HCT116 (cell line): Measurements from ENCODE around the gene OR52A5. TPM values are rescaled to one million over a fixed set of nuclear protein-coding genes. Genes with fewer than 3 reads are reported as not detected.

ENCODE experiments used
- ATAC-seq: fragments of 200-7000 bp; cut with Tn5 transposase; 2 replicates; pipeline ENCODE4 v1.9.1; 2020; ENCODE audit warnings: mild to moderate bottlenecking, moderate library complexity
- BruUV-seq: library from RNA; stranded (reverse); fragments of 400-500 nt; replicated peaks from 2 replicates; lab custom pipeline; 2021; lab: Mats Ljungman, UMichigan
- CTCF ChIA-PET: fragments of 300-600 bp; sonication (Branson Sonifier 250); formaldehyde crosslinking; loops from one replicate; lab custom pipeline; 2021; ENCODE audit warnings: antibody characterized with exemption; lab: Charles Lee
- POLR2A ChIA-PET: fragments of 300-600, 350-600 bp; sonication (Branson Sonifier 250); formaldehyde crosslinking; loops from one replicate; lab custom pipeline; 2021; ENCODE audit warnings: antibody characterized with exemption; lab: Charles Lee
- RAD21 ChIA-PET, 2 experiments: fragments of 300-600 bp; sonication (Branson Sonifier 250); formaldehyde crosslinking; loops; one replicate each; lab custom pipeline; 2023; ENCODE audit warnings: low total read pairs in 2 of 2; ENCODE audit not compliant: uncharacterized antibody in 2 of 2, unreplicated experiment in 2 of 2, low non-redundant PET in 1 of 2; lab: Charles Lee
- DNase-seq: peaks from one replicate; pipeline ENCODE4 v3.0.0-alpha.2; 2010; ENCODE audit warnings: low read depth, low spot score
- H2AFZ ChIP-seq: fragments of 200-600 bp; shearing (Covaris generic), sonication (generic); 2 replicates; pipeline ENCODE4 v1.6.1; 2017; ENCODE audit warnings: low read depth, mixed run types, mixed read lengths, antibody characterized with exemption, low read length; ENCODE audit not compliant: poor library complexity, severe bottlenecking
- H3K27ac ChIP-seq: 2 replicates; pipeline ENCODE4 v1.5.1; 2012; ENCODE audit warnings: low read depth, low read length
- H3K27me3 ChIP-seq: fragments of 200-600 bp; sonication (generic); 2 replicates; pipeline ENCODE4 v1.6.1; 2016; ENCODE audit warnings: mixed run types, low read length, mixed read lengths; ENCODE audit not compliant: insufficient read depth
- H3K36me3 ChIP-seq, 2 experiments: fragments of 200-500 bp in 1 of 2; fragments of 200-600 bp in 1 of 2; sonication (Bioruptor generic) in 1 of 2; sonication (generic) in 1 of 2; 2 replicates each; pipeline versions ENCODE4 v1.5.1 to v1.6.1; 2014 to 2016; ENCODE audit warnings: low read length in 2 of 2, inconsistent platforms in 1 of 2, mixed read lengths in 1 of 2, mixed run types in 1 of 2; ENCODE audit not compliant: insufficient read depth in 2 of 2, control insufficient read depth in 1 of 2
- H3K4me1 ChIP-seq, 2 experiments: fragments of 200-600 bp in 1 of 2; sonication (generic) in 1 of 2; 2 replicates each; pipeline versions ENCODE4 v1.5.1 to v1.6.1; 2012 to 2017; ENCODE audit warnings: low read length in 2 of 2, inconsistent platforms in 1 of 2, mild to moderate bottlenecking in 1 of 2, mixed read lengths in 1 of 2, mixed run types in 1 of 2, moderate library complexity in 1 of 2; ENCODE audit not compliant: insufficient read depth in 2 of 2, control insufficient read depth in 1 of 2
- H3K4me2 ChIP-seq: fragments of 200-600 bp; sonication (generic); 2 replicates; pipeline ENCODE4 v1.6.1; 2017; ENCODE audit warnings: mixed run types, low read length, mixed read lengths
- H3K4me3 ChIP-seq, 2 experiments: fragments of 200-600 bp in 1 of 2; sonication (generic) in 1 of 2; replicated peaks in 1 of 2; 2 replicates each; pipeline ENCODE4 v1.5.1; 2011 to 2016; ENCODE audit warnings: low read length in 2 of 2, control low read depth in 1 of 2, low read depth in 1 of 2, mild to moderate bottlenecking in 1 of 2, mixed read lengths in 1 of 2, mixed run types in 1 of 2
- H3K79me2 ChIP-seq: fragments of 200-600 bp; sonication (generic); 2 replicates; pipeline ENCODE4 v1.6.1; 2017; ENCODE audit warnings: mild to moderate bottlenecking, mixed run types, low read length, moderate library complexity, mixed read lengths; ENCODE audit not compliant: insufficient read depth
- H3K9ac ChIP-seq: fragments of 200-600 bp; sonication (generic); 2 replicates; pipeline ENCODE4 v1.6.1; 2016; ENCODE audit warnings: low read length, mixed read lengths
- H3K9me2 ChIP-seq: fragments of 200-600 bp; sonication (generic), shearing (Covaris generic); 2 replicates; pipeline ENCODE4 v1.6.1; 2017; ENCODE audit warnings: mixed run types, mild to moderate bottlenecking, moderate library complexity; ENCODE audit not compliant: insufficient read depth
- H3K9me3 ChIP-seq, 2 experiments: fragments of 200-500 bp in 1 of 2; fragments of 200-600 bp in 1 of 2; sonication (Bioruptor generic) in 1 of 2; sonication (generic) in 1 of 2; 2 replicates each; pipeline ENCODE4 v1.6.1; 2014 to 2017; ENCODE audit warnings: low read length in 2 of 2, mixed read lengths in 2 of 2, inconsistent platforms in 1 of 2, low read depth in 1 of 2, mild to moderate bottlenecking in 1 of 2, mixed run types in 1 of 2, moderate library complexity in 1 of 2; ENCODE audit not compliant: control insufficient read depth in 1 of 2, insufficient read depth in 1 of 2
- H4K20me1 ChIP-seq: fragments of 200-600 bp; sonication (generic), shearing (Covaris generic); 2 replicates; pipeline ENCODE4 v1.6.1; 2017; ENCODE audit warnings: mixed run types, mild to moderate bottlenecking, moderate library complexity; ENCODE audit not compliant: insufficient read depth
- CEBPB ChIP-seq: IDR thresholded peaks from 2 replicates; pipeline ENCODE4 v1.6.1; 2012; ENCODE audit warnings: low read depth
- ELF1 ChIP-seq: IDR thresholded peaks from 2 replicates; pipeline ENCODE4 v1.6.1; 2012; ENCODE audit warnings: low read depth, borderline replicate concordance
- intact Hi-C: fragments of 100-400 bp; cut with micrococcal nuclease; formaldehyde crosslinking; loops from 2 replicates; pipeline ENCODE4 v1.10.0; 2022
- total RNA-seq: library from RNA; stranded (reverse); gene quantifications from one replicate; pipeline ENCODE4 v1.2.1, GENCODE V29; 2021; ENCODE audit not compliant: unreplicated experiment
- TF ChIP-seq, protein P1 (sequence below): IDR thresholded peaks from 2 replicates; pipeline ENCODE4 v1.6.1; 2012; ENCODE audit warnings: low read depth
- TF ChIP-seq, protein P2 (sequence below): IDR thresholded peaks from 2 replicates; pipeline ENCODE4 v1.6.1; 2012

The OR52A5 gene
- total RNA-seq, 1 experiment from 2014 or later: not detected

DNA sequence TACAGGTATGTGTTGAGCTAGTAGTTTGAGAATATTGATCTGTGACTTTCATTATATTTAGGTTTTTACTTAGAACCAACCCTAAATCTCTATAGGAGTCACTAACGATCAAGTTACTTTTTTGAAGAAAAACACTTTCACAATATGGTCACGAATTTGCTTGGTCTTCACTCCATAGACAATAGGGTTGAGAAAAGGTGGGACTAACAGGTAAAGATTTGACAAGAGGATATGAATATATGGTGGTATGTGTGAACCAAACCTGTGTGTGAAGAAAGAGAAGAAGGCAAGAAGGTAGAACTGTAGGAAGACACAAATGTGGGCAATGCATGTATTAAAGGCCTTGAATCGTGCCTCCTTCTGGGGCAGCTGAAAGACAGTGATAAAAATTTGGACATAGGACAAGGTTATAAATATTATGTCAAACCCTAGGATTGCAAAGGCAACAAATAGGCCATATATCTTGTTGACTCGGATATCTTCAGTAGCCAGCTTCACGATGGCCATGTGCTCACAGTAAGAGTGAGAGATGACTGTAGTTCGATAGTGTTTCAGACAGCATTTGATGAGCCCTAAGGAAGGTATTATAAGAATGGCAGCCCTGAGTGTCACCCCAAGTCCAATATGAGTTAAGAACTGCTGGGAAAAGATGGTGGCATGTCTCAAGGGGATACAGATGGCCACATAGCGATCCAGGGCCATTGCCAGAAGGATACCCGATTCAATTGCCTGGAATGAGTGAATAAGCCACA lies 6.4 kb downstream of the OR52A5 start (continued):
- TF ChIP-seq, protein P1, sequence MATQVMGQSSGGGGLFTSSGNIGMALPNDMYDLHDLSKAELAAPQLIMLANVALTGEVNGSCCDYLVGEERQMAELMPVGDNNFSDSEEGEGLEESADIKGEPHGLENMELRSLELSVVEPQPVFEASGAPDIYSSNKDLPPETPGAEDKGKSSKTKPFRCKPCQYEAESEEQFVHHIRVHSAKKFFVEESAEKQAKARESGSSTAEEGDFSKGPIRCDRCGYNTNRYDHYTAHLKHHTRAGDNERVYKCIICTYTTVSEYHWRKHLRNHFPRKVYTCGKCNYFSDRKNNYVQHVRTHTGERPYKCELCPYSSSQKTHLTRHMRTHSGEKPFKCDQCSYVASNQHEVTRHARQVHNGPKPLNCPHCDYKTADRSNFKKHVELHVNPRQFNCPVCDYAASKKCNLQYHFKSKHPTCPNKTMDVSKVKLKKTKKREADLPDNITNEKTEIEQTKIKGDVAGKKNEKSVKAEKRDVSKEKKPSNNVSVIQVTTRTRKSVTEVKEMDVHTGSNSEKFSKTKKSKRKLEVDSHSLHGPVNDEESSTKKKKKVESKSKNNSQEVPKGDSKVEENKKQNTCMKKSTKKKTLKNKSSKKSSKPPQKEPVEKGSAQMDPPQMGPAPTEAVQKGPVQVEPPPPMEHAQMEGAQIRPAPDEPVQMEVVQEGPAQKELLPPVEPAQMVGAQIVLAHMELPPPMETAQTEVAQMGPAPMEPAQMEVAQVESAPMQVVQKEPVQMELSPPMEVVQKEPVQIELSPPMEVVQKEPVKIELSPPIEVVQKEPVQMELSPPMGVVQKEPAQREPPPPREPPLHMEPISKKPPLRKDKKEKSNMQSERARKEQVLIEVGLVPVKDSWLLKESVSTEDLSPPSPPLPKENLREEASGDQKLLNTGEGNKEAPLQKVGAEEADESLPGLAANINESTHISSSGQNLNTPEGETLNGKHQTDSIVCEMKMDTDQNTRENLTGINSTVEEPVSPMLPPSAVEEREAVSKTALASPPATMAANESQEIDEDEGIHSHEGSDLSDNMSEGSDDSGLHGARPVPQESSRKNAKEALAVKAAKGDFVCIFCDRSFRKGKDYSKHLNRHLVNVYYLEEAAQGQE: no peak
- TF ChIP-seq CEBPB: no peak

DNA sequence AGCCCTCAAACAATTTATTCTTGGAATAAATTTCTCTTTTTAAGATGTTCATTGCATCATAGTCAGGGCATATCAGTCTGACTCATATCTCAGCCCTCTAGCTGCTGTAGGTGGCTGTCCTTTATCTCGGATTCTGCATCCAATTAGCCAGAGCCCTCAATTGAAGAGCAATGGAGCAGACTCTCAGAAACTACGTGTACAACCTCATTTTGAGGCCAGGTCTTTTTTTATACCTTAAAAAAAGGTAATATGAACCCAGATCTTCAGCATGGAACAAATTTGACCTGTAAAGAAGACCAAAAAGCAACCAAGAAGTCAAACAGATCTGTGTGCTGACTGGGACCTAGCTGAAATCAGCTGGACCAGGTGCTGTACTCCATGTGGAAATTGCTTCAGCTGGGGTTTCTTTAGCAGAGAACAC lies 8.7 kb downstream of the OR52A5 start:
- DNase-seq (no peak), ATAC-seq (peak; percentile 57)
- H3K27ac ChIP-seq: no peak overlapping the region
- H3K4me1 ChIP-seq: no peaks in the 10 kb centered on the region
- ChIA-PET RAD21 (no interaction called here), POLR2A (interaction anchor here (1.0 kb wide), 1 partner anchor 24 kb away, joined by 4 read pairs; no protein-coding TSS in a partner anchor)
- no peaks in the 10 kb centered on the region for H3K36me3 ChIP-seq
- no peak overlapping the region for H3K9ac ChIP-seq
- H3K4me2 ChIP-seq: no peak overlapping the region
- H2AFZ ChIP-seq: no peak overlapping the region
- H3K27me3 ChIP-seq: peaks cover 43% of the 10 kb centered on the region
- no peaks in the 10 kb centered on the region for H4K20me1 ChIP-seq
- no TSS peak for BruUV-seq
- no peaks in the 10 kb centered on the region for H3K79me2 ChIP-seq
- intact Hi-C loops: loop anchor here (10.0 kb wide), 1 partner anchor 505 kb away; no protein-coding TSS in a partner anchor
- peak; percentile 42; the same call in 1 of the 2 replicates for TF ChIP-seq CEBPB
- TF ChIP-seq, protein P2, sequence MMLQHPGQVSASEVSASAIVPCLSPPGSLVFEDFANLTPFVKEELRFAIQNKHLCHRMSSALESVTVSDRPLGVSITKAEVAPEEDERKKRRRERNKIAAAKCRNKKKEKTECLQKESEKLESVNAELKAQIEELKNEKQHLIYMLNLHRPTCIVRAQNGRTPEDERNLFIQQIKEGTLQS: 0 out of 2 replicates have a peak, but pooled peaks have one; percentile 28
- TF ChIP-seq ELF1: no peak
- TF ChIP-seq, all 23 proteins: peak for 2
- no peaks in the 10 kb centered on the region for H3K9me3 ChIP-seq
- H3K9me2 ChIP-seq: no peaks in the 10 kb centered on the region
- CTCF ChIA-PET: interaction anchor here (1.0 kb wide), 1 partner anchor 252 kb away, joined by 3 read pairs; no protein-coding TSS in a partner anchor
- no peak overlapping the region for H3K4me3 ChIP-seq
